Uterus (tissue), 2 donors: Measurements from ENCODE around the gene UBE2K.

Experiments used
- POLR2A ChIP-seq, 2 donors: fragments of 450-650 bp; IDR thresholded peaks; one replicate each; pipeline ENCODE4 v1.6.1; 2016; ENCODE audit warnings: antibody characterized with exemption in 2 of 2, mild to moderate bottlenecking in 1 of 2, moderate library complexity in 1 of 2
- TF ChIP-seq, protein P1 (sequence below), 4 experiments: fragments of 200-600 bp in 2 of 4; fragments of 450-650 bp in 2 of 4; sonication (generic) in 2 of 4; IDR thresholded peaks; one replicate each; pipeline ENCODE4 v1.5.1; 2016 to 2019; ENCODE audit warnings: antibody characterized with exemption in 4 of 4, mild to moderate bottlenecking in 2 of 4, moderate library complexity in 1 of 4

DNA sequence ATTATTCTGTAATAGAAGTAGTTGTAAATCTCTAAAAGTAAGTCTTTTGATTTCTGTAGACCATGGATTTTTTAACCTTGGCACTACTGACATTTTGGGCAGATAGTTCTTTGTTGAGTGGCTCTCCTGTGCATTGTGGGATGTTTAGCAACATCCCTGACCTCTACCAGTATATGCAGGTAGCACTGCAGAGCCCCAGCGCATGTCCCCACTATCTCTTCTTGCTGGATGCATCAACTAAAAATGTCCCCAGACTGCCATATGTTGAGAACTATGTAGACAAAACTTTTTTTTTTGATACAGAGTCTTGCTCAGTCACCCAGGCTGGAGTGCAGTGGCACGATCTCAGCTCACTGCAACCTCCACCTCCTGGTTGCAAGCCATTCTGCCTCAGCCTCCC, 4.8 kb downstream of the UBE2K start:
- TF ChIP-seq, protein P1, sequence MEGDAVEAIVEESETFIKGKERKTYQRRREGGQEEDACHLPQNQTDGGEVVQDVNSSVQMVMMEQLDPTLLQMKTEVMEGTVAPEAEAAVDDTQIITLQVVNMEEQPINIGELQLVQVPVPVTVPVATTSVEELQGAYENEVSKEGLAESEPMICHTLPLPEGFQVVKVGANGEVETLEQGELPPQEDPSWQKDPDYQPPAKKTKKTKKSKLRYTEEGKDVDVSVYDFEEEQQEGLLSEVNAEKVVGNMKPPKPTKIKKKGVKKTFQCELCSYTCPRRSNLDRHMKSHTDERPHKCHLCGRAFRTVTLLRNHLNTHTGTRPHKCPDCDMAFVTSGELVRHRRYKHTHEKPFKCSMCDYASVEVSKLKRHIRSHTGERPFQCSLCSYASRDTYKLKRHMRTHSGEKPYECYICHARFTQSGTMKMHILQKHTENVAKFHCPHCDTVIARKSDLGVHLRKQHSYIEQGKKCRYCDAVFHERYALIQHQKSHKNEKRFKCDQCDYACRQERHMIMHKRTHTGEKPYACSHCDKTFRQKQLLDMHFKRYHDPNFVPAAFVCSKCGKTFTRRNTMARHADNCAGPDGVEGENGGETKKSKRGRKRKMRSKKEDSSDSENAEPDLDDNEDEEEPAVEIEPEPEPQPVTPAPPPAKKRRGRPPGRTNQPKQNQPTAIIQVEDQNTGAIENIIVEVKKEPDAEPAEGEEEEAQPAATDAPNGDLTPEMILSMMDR (IDR thresholded peaks at IDR 0.05), result no peak
- TF ChIP-seq POLR2A (IDR thresholded peaks at IDR 0.05), result no peak
